Myocyte (in vitro differentiated cells): ENCODE results near the gene ANKRD13D. TPM values are rescaled to one million over a fixed set of nuclear protein-coding genes. Genes with fewer than 3 reads are reported as not detected.

ENCODE experiments used
- DNase-seq: peaks from one replicate; pipeline ENCODE4 v3.0.0-alpha.2; 2012; ENCODE audit warnings: low read depth
- total RNA-seq: library from RNA; depleted of rRNA; stranded (reverse); fragments of >200 nt; gene quantifications from 2 replicates; pipeline ENCODE4 v1.2.3, GENCODE V29; 2014

ANKRD13D gene
- total RNA-seq, 1 donor from 2014 or later, result 24.5 TPM

DNA sequence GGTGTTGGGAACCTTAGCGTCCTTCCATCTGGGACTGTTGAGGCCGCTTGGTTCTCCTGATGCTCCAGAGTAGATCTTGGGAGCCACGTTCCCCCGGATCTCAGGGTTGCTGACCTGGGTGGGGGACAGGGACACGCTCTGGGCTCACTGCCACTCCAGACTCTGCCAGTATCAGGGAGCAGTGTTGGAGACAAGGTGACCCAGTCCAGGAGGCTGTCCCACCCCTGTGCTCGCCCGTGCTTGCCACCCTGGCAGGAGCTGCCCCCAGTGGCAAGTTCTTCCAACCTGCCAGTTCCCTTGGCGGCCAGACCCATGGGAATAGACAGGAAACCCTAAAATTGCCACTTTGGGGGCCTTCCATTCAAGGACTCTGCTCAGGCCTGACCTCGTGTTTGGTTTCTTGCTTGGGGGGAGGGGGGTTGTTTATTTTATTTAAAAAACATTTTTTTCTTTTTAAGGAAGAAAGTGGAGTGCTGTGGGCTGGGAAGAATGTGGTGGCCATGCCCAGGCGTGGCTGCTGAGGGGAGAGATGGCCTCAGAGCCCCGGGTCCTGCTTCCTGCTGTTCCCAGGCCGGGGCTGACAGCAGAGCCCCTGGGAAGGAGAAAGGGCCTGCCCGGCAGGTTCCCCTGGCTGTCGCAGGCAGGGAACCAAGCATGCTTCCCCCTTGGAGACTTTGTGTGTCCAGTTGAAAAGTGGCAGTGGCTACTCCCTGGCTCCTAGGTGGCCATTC, 15.7 kb upstream of the ANKRD13D start:
- DNase-seq, result no peak

DNA sequence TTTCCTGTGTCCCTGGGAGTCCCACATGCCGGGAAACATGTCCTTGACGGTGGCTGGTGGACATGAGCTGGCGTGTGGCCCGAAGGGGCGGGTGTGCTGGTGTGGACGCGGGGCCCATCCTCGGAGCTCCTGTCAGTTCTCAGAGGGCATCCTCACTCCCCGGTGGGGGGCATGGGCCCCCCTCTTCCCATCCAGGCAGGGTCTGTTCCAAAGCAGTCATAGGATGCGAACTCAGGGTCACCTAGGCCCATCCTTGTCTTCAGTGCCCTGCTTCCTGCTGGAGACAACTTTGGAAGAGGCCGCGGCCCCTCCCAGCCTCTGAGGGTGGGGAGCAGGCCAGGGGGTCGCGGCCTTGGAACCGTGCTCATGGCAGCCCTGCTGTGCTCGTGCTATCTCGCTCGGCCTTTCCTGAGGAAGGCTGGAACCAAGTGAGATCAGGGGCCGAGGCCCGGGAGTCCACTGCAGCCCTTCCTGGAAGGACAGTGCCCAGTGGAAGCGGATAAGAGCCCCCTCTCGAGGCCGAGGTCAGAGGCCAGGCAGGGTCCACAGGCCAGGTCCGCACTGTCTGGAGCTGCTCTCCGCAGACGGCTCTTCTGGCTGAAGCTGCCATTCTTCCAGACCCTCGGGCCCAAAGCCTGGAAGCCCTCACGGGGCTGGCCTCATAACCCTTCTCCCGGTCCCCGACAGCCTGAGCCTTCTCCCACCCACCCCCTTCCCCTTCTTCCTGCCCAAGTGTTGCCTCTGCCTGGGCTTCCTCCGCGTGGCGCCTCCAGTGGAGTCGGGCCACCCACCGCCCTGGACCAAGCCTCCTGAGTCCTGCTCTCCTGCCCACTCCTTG, 14.1 kb upstream of the ANKRD13D start:
- no peak for DNase-seq

DNA sequence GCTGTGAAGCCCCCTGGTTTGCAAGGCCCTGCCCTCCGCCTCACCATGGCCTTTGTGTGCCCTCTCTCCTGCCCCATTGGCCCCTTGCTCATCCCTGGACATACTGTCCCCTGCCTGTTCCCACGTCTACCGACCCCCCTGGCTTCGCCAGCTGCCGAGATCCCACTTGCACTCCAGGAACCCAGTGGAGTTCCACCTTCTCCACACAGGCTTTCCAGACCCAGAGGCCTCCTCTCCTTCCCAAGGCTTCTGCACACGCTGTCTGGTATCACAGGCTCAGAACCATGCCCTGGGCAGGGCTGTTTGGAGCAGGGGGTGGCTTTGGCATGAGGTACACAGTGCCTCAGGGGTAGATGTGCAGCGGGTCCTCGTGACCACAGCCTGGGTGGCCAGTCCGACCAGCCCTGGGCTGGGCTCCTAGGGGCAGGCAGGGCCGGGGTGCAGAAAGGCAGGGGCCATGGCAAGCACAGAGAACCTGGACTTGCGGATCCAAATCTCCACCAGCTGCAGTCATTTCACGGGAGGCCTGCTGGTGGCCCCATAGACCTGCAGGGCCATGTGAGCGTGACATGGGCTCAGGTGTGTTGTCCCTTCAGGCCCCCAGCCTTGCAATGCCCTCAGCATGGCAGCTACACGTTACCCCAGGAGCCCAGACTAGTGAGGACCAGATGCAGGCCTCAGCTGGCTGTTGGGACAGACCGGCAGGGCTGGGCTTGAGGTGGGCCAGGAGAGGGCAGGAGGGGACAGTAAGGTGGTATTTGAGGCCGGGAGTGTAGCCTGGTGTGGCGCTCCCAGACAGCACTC, 13.3 kb upstream of the ANKRD13D start:
- DNase-seq, result no peak

DNA sequence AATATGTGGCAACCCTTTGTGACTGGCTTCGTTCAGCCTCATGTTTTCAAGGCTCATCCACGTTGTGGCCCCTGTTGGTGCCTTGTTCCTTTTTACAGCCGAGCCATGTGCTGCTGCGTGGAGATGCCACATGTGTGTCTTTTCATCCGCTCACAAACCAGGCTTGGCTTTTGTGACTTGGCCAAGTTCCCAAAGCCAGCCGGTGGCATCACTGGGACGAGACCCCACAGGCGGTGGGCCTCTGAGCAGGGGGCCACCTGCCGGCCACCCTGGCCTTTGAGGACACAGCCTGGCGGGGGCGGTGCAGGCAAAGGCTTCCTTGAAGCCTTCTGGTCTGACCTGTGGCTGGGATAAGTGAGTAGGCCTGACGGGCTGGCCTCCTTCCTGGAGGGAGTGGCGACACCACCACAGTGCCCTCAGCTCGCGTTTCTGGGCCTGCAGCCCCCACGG, 12.3 kb upstream of the ANKRD13D start:
- peak; percentile 90 for DNase-seq

DNA sequence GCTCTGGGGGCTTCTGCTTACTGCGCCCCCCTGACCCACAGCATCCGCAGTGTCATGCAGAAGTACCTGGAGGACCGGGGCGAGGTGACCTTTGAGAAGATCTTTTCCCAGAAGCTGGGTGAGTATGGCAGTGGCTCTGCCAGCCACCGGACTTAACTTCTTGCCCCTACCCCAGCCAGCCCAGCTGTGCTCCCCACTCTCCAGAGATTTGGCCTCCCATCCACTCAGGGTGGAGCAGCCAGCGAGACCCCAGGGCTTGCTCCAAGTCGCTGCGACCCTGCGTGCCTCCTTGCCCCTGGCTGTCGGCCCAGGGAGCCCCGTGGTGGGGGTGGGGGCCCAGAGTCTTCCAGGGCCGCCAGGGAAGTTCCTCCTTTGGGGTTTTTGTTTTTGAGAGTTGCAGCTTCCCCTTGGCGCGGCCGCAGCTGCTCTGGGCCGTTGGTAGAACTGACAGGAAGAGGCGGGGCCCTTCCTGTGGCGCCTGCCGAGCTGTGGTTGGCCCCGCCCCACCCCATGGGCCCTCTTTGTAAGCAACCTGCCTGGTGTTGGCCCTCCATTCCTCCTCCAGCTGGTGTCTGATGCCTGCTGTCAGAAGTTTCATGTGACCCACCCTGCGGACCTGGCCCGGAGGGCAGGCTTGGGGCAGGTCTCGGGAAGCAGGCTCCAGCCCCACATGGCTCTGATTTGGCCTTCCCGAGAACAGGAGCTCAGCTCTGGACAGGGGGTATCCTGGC, 11.7 kb upstream of the ANKRD13D start:
- peak; percentile 96 for DNase-seq

DNA sequence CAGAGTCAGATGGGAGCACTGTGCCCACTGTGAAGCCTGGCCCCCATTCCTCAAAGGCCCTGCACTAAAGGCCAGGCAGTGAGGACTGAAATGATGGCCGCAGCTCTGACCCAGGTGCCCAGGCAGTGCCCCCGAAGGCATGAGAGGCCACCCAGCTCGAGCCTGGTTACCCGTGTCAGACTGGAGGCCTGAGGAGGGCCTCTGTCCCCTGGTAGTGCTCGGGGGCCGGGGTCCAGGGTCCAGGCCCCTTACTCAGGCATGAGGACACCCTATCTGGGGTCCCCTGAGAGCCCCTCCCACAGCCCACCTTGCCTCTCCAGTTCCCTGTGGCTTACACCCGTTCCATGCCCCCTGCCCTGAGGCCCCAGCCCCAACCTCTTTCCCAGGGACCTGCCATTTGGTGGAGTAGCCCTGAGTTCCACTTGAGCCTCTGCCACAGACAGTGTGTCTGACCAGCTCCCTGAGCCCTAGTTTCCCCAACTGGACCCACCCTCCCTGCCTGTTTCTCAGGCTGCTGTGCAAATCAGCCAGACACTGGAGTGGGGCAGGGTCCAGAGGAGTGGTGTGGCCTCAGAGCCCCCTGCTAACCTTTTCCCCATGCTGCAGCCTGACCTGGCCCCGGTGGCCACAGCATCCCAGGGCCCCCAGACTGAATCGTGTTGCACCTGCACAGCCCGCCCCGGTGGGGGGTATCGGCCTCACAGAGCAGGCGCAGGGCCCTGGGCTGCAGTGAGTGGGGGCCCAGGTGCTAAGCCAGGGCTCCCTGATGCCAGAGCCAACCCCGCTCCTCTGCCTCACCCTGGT, 10.8 kb upstream of the ANKRD13D start:
- DNase-seq, result no peak

DNA sequence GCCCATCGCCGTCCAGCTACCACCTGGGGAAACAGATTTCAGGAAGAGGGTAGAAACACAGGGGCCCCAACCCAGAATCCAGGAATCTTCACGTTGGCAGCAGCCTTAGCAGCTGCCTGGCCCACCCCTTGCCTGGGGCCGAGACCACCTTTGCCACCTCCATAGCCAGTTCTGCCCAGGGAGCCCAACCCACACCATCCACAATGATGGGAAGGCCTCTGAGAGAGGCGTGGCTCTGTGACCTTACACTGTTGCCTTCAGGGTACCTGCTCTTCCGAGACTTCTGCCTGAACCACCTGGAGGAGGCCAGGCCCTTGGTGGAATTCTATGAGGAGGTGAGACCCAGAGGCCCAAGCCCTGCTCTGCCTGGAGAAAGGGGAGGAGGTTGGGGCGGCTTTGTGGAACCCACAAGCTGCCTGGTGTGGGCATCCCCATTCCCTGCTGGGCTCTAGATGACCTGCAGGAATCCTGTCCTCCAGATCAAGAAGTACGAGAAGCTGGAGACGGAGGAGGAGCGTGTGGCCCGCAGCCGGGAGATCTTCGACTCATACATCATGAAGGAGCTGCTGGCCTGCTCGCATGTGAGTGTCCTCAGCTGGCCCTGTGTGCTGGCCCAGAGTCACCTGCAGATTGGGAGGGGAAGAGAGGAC, 10.0 kb upstream of the ANKRD13D start:
- no peak for DNase-seq

DNA sequence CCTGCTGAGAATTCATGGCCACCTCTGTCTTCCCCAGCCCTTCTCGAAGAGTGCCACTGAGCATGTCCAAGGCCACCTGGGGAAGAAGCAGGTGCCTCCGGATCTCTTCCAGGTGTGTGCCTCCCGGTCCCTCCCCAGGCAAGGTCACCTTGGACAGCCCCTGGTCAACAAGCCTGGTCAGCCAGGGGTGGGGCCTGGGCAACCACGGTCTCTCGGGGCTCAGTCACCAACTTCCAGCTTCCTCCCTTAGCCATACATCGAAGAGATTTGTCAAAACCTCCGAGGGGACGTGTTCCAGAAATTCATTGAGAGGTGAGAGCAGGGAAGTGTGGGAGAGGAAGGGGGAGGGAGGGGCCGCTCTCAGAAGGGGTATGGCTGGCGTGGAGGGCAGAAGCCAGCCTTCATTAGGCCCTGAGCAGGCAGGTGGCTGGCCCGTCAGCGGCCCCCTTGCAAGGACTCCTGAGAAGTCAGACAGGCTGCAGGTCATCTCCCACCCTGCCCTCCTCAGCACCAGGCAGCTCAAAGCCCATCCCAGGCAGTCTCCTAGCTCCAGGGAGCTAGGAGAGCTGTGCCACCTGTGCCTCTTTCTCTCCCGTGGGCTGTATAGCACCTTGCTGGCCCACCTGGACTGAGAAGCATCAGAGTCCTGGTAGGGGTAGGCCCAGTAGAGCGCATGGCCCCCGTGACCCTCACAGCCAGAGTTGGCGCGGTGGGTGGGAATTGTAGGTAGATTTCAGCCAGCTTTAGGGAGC, 9.3 kb upstream of the ANKRD13D start:
- DNase-seq, result no peak

DNA sequence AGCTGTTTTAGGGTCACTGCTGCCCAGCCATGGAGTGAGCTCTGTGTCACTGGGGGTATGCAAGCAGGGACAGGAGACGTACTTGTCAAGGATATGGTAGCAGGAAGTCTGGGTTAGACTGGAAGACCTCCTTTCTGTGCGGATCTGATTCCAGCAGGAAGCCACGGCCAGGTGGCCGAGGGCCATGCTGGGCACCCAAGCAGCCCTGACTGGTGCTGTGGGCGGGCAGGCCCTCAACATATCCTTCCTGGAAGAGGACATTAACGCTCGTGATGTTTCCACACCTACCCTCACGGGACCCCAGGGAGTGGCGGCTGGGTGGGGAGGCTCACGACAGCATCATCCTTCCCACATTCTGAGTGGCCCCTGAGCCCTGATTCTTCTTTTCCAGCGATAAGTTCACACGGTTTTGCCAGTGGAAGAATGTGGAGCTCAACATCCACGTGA, 8.7 kb upstream of the ANKRD13D start:
- DNase-seq, result no peak

DNA sequence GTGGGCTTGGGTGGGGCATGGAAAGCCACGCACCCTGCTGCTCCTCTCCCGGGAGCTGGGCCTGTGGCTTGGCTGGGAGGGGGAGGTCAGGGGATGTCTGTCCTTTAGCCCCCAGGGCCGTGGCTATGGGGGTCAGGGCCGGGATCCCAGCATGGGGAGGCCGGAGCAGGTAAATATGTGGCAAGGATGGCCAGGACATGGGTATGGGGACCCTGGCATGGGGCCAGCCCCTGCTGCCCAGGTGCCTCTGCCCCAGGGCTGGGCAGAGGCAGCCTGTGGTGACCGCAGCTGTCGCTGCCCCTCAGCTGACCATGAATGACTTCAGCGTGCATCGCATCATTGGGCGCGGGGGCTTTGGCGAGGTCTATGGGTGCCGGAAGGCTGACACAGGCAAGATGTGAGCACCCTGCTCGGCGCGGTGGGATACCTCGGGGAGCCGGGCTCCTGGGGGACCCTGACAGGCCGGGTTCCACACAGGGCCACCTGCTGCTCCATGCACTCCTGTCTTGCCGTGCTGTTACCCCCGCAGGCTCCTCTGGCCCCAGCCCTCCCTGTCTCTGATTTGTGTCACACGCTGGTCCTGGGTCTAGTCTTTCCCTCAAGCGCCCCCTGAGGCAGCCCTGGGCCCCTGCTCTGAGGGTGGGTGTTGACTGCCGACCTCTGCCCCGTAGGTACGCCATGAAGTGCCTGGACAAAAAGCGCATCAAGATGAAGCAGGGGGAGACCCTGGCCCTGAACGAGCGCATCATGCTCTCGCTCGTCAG, 8.1 kb upstream of the ANKRD13D start:
- peak; percentile 79 for DNase-seq

DNA sequence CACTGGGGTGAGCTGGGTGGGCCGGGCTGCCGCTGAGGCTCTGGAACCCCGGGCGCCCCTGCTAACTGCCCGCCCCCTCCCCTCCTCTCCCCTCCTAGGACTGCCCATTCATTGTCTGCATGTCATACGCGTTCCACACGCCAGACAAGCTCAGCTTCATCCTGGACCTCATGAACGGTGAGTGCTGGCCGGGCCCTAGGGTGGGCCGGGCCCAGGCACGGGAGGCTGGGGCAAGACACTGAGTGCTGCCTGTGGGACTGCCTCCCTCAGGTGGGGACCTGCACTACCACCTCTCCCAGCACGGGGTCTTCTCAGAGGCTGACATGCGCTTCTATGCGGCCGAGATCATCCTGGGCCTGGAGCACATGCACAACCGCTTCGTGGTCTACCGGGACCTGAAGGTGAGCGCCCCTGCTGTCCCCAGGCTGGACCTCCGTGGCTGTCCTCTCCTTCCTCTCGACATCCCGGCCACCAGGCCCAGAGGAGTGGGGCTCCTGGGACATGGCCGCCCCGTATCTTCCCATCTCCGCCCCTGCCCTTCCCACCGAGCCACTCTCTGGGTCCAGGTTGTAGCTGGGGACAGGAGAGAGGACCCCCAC, 7.5 kb upstream of the ANKRD13D start:
- no peak for DNase-seq

DNA sequence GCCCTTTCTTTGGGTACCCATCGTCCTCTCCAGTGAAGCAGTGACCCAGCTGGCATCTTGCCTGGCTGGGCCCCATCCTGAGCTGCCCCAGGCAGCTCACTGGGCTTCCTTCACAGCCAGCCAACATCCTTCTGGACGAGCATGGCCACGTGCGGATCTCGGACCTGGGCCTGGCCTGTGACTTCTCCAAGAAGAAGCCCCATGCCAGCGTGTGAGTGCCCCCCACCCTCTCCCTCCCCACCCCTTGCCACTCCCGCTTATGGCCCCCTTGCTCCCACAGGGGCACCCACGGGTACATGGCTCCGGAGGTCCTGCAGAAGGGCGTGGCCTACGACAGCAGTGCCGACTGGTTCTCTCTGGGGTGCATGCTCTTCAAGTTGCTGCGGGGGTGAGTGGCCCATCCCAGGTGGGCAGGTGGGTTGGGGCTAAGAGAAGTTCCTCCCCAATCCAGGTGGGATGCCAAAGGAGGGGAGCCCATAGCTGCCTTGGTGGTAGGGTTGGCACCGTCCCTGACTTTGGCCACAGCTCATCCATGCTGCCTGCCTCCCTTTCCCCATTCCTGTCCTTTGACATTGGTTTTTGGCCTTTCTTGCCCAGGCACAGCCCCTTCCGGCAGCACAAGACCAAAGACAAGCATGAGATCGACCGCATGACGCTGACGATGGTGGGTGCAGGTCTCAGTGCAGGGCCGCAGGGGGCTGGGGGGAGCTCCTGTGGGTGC, 6.8 kb upstream of the ANKRD13D start:
- no peak for DNase-seq

DNA sequence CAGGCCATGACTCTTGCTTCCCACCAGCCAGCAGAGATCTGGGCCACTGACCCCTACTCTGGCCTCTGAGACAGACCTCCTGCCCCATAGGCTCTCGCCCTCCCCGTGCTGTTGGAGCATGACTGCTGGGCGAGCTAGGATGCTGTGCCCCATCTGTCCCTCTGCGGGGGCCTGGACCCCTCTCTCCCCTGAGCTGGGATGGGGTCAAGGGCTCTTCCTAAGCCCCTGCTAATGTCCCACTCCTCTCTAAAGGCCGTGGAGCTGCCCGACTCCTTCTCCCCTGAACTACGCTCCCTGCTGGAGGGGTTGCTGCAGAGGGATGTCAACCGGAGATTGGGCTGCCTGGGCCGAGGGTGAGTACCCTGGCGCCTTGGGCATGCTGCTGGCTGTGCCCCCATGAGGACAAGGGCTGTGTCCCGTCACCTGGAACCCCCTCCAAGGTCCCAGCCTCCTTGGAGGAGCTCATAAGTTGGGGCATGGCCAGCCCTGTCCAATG, 6.2 kb upstream of the ANKRD13D start:
- DNase-seq, result no peak

DNA sequence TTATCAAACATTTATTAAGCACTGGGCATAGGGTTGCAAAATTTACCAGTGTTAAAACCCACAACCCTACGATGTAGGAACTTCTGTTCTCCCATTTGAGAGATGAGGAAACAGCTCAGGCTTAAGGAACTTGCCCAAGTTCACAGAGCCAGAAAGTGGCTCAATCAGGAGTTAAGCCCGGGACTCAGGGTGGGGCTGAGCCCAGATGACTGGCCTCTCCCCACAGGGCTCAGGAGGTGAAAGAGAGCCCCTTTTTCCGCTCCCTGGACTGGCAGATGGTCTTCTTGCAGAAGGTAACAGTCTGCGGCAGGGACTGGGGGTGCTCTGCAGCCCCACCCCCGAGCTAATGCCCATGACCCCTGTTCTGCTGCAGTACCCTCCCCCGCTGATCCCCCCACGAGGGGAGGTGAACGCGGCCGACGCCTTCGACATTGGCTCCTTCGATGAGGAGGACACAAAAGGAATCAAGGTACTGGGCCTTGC, 5.6 kb upstream of the ANKRD13D start:
- DNase-seq, result no peak

DNA sequence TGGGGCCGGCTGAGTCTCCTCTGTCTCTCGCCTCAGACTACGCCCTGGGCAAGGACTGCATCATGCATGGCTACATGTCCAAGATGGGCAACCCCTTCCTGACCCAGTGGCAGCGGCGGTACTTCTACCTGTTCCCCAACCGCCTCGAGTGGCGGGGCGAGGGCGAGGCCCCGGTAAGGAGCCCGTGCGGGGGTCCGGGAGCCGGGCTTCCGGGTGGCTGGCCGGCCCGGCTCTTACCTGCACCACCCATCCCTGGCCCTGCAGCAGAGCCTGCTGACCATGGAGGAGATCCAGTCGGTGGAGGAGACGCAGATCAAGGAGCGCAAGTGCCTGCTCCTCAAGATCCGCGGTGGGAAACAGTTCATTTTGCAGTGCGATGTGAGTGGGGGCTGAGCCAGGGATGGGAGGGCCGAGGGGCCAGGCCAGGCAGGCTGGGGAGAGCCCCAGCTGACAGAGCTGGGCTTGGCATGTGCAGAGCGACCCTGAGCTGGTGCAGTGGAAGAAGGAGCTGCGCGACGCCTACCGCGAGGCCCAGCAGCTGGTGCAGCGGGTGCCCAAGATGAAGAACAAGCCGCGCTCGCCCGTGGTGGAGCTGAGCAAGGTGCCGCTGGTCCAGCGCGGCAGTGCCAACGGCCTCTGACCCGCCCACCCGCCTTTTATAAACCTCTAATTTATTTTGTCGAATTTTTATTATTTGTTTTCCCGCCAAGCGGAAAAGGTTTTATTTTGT, 4.1 kb upstream of the ANKRD13D start:
- DNase-seq, result no peak
